Choroid plexus epithelial cell (primary cell): Measurements from ENCODE around the gene CTXND2.
"Not testable (repeated sequence)": the region's sequence is repeated elsewhere in the genome, so short reads cannot be mapped to it uniquely, and the experiment has no call there.

ENCODE experiments used
- DNase-seq: peaks from one replicate; pipeline ENCODE4 v3.0.0-alpha.2; 2010; ENCODE audit warnings: low read depth
- H3K4me3 ChIP-seq: 2 replicates; pipeline ENCODE4 v1.5.1; 2011; ENCODE audit warnings: low read depth, mild to moderate bottlenecking, control low read depth, low read length, moderate library complexity
- CTCF ChIP-seq: conservative IDR thresholded peaks from 2 replicates; pipeline ENCODE4 v1.5.1; 2011; ENCODE audit warnings: low read depth, mild to moderate bottlenecking, control low read depth, inconsistent platforms, low read length, moderate library complexity

The CTXND2 gene

GRCh38 chr1:150863724-150864123, 23.2 kb upstream of the CTXND2 start:
- no peak overlapping the region for H3K4me3 ChIP-seq
- TF ChIP-seq CTCF: no peak
- no peak for DNase-seq

DNA sequence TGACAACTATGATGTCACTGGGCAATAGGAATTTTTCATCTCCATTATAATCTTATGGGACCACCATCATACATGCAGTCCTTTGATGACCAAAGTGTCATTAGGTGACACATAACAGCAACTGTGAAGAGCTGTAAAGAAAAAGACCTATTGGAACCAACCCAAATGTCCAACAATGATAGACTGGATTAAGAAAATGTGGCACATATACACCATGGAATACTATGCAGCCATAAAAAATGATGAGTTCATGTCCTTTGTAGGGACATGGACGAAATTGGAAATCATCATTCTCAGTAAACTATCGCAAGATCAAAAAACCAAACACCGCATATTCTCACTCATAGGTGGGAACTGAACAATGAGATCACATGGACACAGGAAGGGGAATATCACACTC, 22.7 kb upstream of the CTXND2 start:
- H3K4me3 ChIP-seq, DNase-seq: not testable (repeated sequence)

- TF ChIP-seq CTCF: peak; percentile 32
- no peak overlapping the region for H3K4me3 ChIP-seq
- no peak for DNase-seq
These were observed 17.3 kb upstream of the CTXND2 start for GRCh38 chr1:150869683-150870082.

- DNase-seq: no peak
- TF ChIP-seq CTCF: no peak
These were observed 14.4 kb upstream of the CTXND2 start for GRCh38 chr1:150872572-150872971.

GRCh38 chr1:150873521-150873920, 13.4 kb upstream of the CTXND2 start:
- no peak overlapping the region for H3K4me3 ChIP-seq
- no peak for TF ChIP-seq CTCF
- DNase-seq: no peak

More at GRCh38 chr1:150872572-150872971, 14.4 kb upstream of the CTXND2 start:
- H3K4me3 ChIP-seq: no peak overlapping the region

- no peak for DNase-seq
- peak overlapping the region; percentile 81 for H3K4me3 ChIP-seq
- no peak for TF ChIP-seq CTCF
These were observed 12.3 kb upstream of the CTXND2 start for GRCh38 chr1:150874455-150875196.

DNA sequence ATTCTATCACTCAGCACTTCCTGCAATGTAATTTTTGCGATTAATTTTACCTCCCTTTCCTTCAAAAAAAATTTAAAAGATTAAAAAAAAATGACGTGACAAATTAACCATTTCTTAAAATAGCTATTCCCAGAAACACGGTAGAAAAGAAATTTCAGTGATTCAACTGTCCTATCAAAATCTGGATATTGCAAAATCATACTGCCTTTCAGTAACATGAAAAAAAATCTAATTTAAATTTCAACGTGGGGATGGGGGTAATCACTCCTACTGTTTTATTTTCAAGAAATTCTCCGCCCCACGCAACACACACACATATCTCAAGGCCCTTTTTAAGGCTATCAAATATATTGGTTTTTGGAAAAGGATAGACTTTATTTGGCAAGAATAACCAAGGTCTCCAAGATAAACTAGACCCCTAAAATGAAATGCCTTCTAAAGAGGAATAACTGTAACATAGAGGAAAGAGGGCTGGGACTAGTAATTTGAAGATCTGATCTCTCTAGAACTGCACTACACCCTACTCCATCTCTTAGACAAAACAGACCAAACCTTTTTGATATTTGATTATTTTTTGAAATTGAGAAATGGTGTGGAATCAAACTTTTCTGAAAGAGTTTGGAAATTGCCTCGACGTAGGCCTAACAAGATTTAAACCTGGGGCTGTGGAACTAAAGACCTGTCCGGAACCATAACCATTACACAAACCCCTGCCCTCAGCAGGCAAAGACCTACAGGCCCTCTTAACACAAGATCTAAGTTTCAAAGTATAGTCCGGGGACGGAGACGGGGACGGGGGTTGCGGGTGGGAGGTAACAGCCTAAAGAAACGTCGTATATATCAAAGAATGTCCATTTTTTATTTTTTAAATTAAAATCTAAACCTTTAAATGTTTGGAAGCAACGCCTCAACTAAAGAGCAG, 11.5 kb upstream of the CTXND2 start:
- no peak for TF ChIP-seq CTCF
- no peak for DNase-seq
- H3K4me3 ChIP-seq: peak overlapping the region; percentile 81
